Activated CD4-positive, alpha-beta T cell treated with anti-CD3 and anti-CD28 coated beads for 36 hours (primary cell): ENCODE measurements around the gene CRLF2. TPM values are rescaled to one million over a fixed set of nuclear protein-coding genes. Genes with fewer than 3 reads are reported as not detected.
"Not testable (repeated sequence)": the region's sequence is repeated elsewhere in the genome, so short reads cannot be mapped to it uniquely, and the experiment has no call there.

Experiments used
- ATAC-seq: fragments of 200-7000 bp; cut with Tn5 transposase; one replicate; pipeline ENCODE4 v1.10.0; 2021; ENCODE audit warnings: mild to moderate bottlenecking, moderate library complexity
- CTCF ChIA-PET: fragments of 350-600 bp; sonication (Branson Sonifier 250); formaldehyde crosslinking; loops from one replicate; lab custom pipeline; 2021; ENCODE audit warnings: antibody characterized with exemption; lab: Charles Lee
- POLR2A ChIA-PET: fragments of 350-600 bp; sonication (Branson Sonifier 250); formaldehyde crosslinking; loops from one replicate; lab custom pipeline; 2021; ENCODE audit warnings: antibody characterized with exemption, inconsistent platforms; lab: Charles Lee
- DNase-seq: peaks from one replicate; pipeline ENCODE4 v3.0.0-alpha.2; 2020
- H3K27ac Mint-ChIP-seq: one replicate; pipeline ENCODE4 v1.8.0; 2021; ENCODE audit warnings: mixed read lengths
- H3K27me3 Mint-ChIP-seq: one replicate; pipeline ENCODE4 v1.8.0; 2021; ENCODE audit warnings: mixed read lengths
- H3K36me3 Mint-ChIP-seq: one replicate; pipeline ENCODE4 v1.8.0; 2021; ENCODE audit warnings: low read depth, mixed read lengths
- H3K4me1 Mint-ChIP-seq: one replicate; pipeline ENCODE4 v1.8.0; 2021; ENCODE audit warnings: mixed read lengths
- H3K4me3 Mint-ChIP-seq: one replicate; pipeline ENCODE4 v1.8.0; 2021; ENCODE audit warnings: mild to moderate bottlenecking, moderate library complexity, mixed read lengths
- H3K9me3 Mint-ChIP-seq: one replicate; pipeline ENCODE4 v1.8.0; 2021; ENCODE audit warnings: low read depth, mixed read lengths
- intact Hi-C, 2 experiments: fragments of 100-400 bp; cut with DNase I in 1 of 2; cut with micrococcal nuclease in 1 of 2; formaldehyde crosslinking; loops; one replicate each; pipeline versions ENCODE4 v1.14.2 to v1.15.1; 2022 to 2024; cut with DNase I, micrococcal nuclease
- total RNA-seq, 2 experiments: library from RNA; stranded (reverse); gene quantifications; one replicate each; pipeline ENCODE4 v1.2.3, GENCODE V29; 2021

The CRLF2 gene
- total RNA-seq, 2 experiments from 2014 or later, result 1.3 to 1.7 TPM

GRCh38 chrX:1239681-1240142 is 27.3 kb upstream of the CRLF2 start:
- ATAC-seq, result no peak
- H3K4me1 Mint-ChIP-seq, result peaks cover 17% of the 10 kb centered on the region
- intact Hi-C loops, result loop anchor here (5.0 to 10.0 kb wide), 3 partner anchors 72 to 415 kb away; partner anchors contain the start of gene P2RY8 (in 1 of the 2)

GRCh38 chrX:1231850-1232465 is 19.5 kb upstream of the CRLF2 start:
- CTCF ChIA-PET, result no interaction called here
- Mint-ChIP-seq H3K36me3 (no peaks in the 10 kb centered on the region), H3K4me1 (peaks cover 12% of the 10 kb centered on the region), H3K27ac (no peak overlapping the region), H3K4me3 (no peak overlapping the region), H3K9me3 (no peaks in the 10 kb centered on the region), H3K27me3 (no peaks in the 10 kb centered on the region)
- DNase-seq (no peak), ATAC-seq (peak; percentile 51)
- intact Hi-C loops, result no loop called here
- POLR2A ChIA-PET, result no interaction called here

More at GRCh38 chrX:1239681-1240142, 27.3 kb upstream of the CRLF2 start:
- ChIA-PET POLR2A (no interaction called here), CTCF (no interaction called here)
- Mint-ChIP-seq H3K27me3 (no peaks in the 10 kb centered on the region), H3K27ac (no peak overlapping the region), H3K36me3 (no peaks in the 10 kb centered on the region), H3K9me3 (no peaks in the 10 kb centered on the region), H3K4me3 (no peak overlapping the region)
- DNase-seq, result peak; percentile 42

DNA sequence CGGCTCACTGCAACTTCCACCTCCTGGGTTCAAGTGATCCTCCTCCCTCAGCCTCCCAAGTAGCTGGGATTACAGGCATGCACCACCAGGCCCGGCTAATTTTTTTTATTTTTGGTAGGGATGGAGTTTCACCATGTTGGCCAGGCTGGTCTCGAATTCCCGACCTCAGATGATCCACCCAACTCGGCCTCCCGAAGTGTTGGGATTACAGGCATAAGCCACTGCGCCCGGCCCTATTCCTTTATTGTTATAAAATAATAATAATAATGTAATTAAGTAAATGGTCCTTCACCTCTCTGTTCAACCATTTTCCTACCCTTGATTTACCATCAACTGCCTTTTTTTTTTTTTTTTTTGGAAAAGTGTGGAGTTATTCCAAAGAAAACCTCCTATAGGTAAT is 15.7 kb upstream of the CRLF2 start:
- peaks cover 19% of the 10 kb centered on the region for H3K4me1 Mint-ChIP-seq
- H3K36me3 Mint-ChIP-seq, H3K9me3 Mint-ChIP-seq, POLR2A ChIA-PET, ATAC-seq, H3K4me3 Mint-ChIP-seq, H3K27ac Mint-ChIP-seq, CTCF ChIA-PET, intact Hi-C loops, DNase-seq, H3K27me3 Mint-ChIP-seq: not testable (repeated sequence)

DNA sequence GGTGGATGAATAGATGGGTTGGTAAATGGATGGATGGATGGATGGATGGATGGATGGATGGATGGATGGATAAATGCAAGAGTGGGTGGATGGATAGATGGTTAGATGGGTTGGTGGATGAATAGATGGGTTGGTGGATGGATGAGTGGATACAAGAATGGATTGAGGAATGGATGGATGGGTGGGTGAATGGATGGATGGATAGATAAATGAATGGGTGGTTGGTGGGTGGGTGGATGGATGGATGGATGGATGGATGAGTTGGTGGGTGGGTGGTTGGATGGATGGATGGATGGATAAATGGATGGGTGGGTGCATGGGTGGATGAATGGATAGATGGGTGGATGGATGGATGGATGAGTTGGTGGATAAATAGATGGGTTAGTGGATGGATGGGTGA is 13.8 kb upstream of the CRLF2 start:
- Mint-ChIP-seq H3K4me1 (peaks cover 16% of the 10 kb centered on the region), H3K4me3 (no peak overlapping the region), H3K27ac (no peak overlapping the region), H3K36me3 (peaks cover 2% of the 10 kb centered on the region), H3K27me3 (no peaks in the 10 kb centered on the region), H3K9me3 (peaks cover 14% of the 10 kb centered on the region)
- ChIA-PET POLR2A (no interaction called here), CTCF (no interaction called here)
- DNase-seq, result no peak
- intact Hi-C loops, result no loop called here
- no peak for ATAC-seq

DNA sequence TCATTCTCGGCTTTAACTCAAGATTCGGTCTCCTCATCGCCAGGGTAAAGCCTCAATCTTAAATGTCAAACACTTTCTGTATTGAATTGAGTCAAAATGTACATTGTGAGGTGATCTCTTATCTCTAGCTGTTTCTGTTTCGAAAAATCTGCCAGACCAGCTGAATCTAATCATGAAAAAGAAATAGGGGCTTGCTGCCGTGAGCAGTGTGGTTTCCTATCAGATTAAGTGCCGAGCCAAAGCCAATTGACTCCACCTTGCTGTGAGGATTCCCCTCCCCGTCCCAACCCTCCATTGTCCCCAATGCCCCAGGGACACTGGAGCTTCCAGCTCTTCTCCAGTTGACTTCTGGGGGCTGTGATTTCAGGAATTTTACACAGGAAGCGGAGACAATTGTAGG is 12.5 kb upstream of the CRLF2 start:
- CTCF ChIA-PET, result no interaction called here
- DNase-seq, result no peak
- H3K9me3 Mint-ChIP-seq, result peaks cover 14% of the 10 kb centered on the region
- no peaks in the 10 kb centered on the region for H3K27me3 Mint-ChIP-seq
- no peak overlapping the region for H3K4me3 Mint-ChIP-seq
- intact Hi-C loops, result loop anchor here in 1 of 2 experiments (1.0 kb wide), 1 partner anchor 17 kb away; no protein-coding TSS in a partner anchor
- H3K36me3 Mint-ChIP-seq, result peaks cover 2% of the 10 kb centered on the region
- H3K4me1 Mint-ChIP-seq, result peaks cover 16% of the 10 kb centered on the region
- POLR2A ChIA-PET, result no interaction called here
- ATAC-seq, result peak; percentile 88
- no peak overlapping the region for H3K27ac Mint-ChIP-seq

- Mint-ChIP-seq H3K36me3 (peaks cover 2% of the 10 kb centered on the region), H3K27ac (no peak overlapping the region), H3K4me1 (peaks cover 9% of the 10 kb centered on the region), H3K9me3 (peaks cover 14% of the 10 kb centered on the region), H3K4me3 (no peak overlapping the region), H3K27me3 (no peaks in the 10 kb centered on the region)
- POLR2A ChIA-PET, result no interaction called here
- DNase-seq, result no peak
- CTCF ChIA-PET, result no interaction called here
- intact Hi-C loops, result no loop called here
- no peak for ATAC-seq
These were observed 10.8 kb upstream of the CRLF2 start for GRCh38 chrX:1223242-1223600.

GRCh38 chrX:1222531-1223241 is 10.2 kb upstream of the CRLF2 start:
- DNase-seq, result no peak
- Mint-ChIP-seq H3K27me3 (no peaks in the 10 kb centered on the region), H3K4me3 (no peak overlapping the region), H3K9me3 (peaks cover 14% of the 10 kb centered on the region), H3K36me3 (peaks cover 2% of the 10 kb centered on the region), H3K4me1 (peaks cover 7% of the 10 kb centered on the region), H3K27ac (no peak overlapping the region)
- intact Hi-C loops, result no loop called here
- no peak for ATAC-seq
- POLR2A ChIA-PET, result no interaction called here
- CTCF ChIA-PET, result no interaction called here

DNA sequence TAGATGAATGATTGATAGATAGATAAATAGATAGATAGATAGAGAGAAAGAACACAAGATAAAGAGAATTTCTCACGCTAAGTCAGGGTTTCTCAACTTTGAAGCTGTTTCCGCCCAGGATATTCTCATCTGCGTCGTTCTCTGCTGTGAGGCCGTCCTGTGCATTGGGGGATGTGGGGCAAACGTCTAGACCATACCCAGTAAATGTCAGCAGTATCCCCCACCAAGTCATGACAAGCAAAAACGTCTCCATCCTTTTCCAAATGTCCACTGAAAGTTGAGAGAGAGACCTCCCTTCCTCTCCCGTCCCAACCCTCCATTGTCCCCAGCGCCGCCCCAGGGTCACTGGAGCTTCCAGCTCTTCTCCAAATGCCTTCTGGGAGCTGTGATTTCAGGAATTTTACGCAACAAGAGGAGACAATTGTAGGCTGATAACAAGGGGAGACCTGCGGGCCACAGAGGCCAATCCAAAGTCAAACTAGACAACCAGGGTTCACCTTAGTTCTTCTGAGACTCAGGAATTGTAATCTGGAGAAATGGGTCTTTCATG is 8.9 kb upstream of the CRLF2 start:
- no peak for DNase-seq
- Mint-ChIP-seq H3K4me3 (no peak overlapping the region), H3K36me3 (peaks cover 2% of the 10 kb centered on the region), H3K4me1 (peaks cover 7% of the 10 kb centered on the region), H3K27me3 (peaks cover 2% of the 10 kb centered on the region), H3K9me3 (peaks cover 12% of the 10 kb centered on the region), H3K27ac (no peak overlapping the region)
- ChIA-PET CTCF (no interaction called here), POLR2A (no interaction called here)
- no peak for ATAC-seq
- intact Hi-C loops, result no loop called here

GRCh38 chrX:1218286-1218685 is 5.8 kb upstream of the CRLF2 start:
- intact Hi-C loops, result no loop called here
- POLR2A ChIA-PET, result no interaction called here
- Mint-ChIP-seq H3K36me3 (peaks cover 2% of the 10 kb centered on the region), H3K9me3 (peaks cover 9% of the 10 kb centered on the region), H3K27ac (no peak overlapping the region), H3K4me1 (peaks cover 7% of the 10 kb centered on the region), H3K27me3 (peaks cover 9% of the 10 kb centered on the region), H3K4me3 (no peak overlapping the region)
- DNase-seq, result no peak
- CTCF ChIA-PET, result no interaction called here
- no peak for ATAC-seq

DNA sequence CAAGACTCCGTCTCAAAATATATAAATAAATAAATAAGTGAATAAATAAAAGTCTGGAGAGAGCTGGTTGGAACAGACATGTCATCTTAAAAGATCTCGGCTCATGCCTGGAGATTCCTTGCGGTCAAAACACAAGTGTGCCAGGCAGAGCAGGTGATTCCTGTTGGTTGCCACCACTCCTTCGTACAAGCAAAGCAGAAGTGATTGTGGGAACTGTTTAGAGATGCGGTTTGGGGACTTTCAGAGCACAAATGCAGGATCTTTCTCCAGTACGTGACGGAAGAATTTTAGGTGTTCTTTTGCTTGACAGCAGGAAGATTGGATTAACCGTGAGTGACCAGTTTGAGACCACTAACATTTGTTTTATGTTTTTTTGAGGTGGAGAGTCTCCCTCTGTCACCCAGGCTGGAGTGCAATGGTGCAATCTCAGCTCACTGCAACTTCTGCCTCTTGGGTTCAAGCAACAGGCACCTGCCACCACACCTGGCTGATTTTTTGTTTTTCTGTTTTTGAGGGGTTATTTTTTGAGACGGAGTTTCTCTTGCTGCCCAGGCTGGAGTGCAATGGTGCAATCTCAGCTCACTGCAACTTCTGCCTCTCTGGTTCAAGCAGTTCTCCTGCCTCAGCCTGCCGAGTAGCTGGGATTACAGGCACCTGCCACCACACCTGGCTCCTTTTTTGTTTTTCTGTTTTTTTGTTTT is 2.8 kb upstream of the CRLF2 start:
- DNase-seq (no peak), ATAC-seq (no peak)
- intact Hi-C loops, result no loop called here
- CTCF ChIA-PET, result no interaction called here
- Mint-ChIP-seq H3K9me3 (peaks cover 1% of the 10 kb centered on the region), H3K4me1 (peaks cover 15% of the 10 kb centered on the region), H3K27ac (no peak overlapping the region), H3K27me3 (peaks cover 17% of the 10 kb centered on the region), H3K4me3 (no peak overlapping the region), H3K36me3 (no peaks in the 10 kb centered on the region)
- POLR2A ChIA-PET, result no interaction called here

GRCh38 chrX:1213971-1214370 is 1.5 kb upstream of the CRLF2 start:
- ChIA-PET CTCF (no interaction called here), POLR2A (no interaction called here)
- Mint-ChIP-seq H3K27ac (no peak overlapping the region), H3K4me1 (peaks cover 15% of the 10 kb centered on the region), H3K27me3 (peaks cover 17% of the 10 kb centered on the region), H3K4me3 (no peak overlapping the region), H3K36me3 (no peaks in the 10 kb centered on the region), H3K9me3 (peaks cover 1% of the 10 kb centered on the region)
- DNase-seq (no peak), ATAC-seq (no peak)
- intact Hi-C loops, result no loop called here
